ENCODE measurements around the gene AP5S1.
"Not testable (repeated sequence)": the region's sequence is repeated elsewhere in the genome, so short reads cannot be mapped to it uniquely, and the experiment has no call there.

Gene AP5S1

DNA sequence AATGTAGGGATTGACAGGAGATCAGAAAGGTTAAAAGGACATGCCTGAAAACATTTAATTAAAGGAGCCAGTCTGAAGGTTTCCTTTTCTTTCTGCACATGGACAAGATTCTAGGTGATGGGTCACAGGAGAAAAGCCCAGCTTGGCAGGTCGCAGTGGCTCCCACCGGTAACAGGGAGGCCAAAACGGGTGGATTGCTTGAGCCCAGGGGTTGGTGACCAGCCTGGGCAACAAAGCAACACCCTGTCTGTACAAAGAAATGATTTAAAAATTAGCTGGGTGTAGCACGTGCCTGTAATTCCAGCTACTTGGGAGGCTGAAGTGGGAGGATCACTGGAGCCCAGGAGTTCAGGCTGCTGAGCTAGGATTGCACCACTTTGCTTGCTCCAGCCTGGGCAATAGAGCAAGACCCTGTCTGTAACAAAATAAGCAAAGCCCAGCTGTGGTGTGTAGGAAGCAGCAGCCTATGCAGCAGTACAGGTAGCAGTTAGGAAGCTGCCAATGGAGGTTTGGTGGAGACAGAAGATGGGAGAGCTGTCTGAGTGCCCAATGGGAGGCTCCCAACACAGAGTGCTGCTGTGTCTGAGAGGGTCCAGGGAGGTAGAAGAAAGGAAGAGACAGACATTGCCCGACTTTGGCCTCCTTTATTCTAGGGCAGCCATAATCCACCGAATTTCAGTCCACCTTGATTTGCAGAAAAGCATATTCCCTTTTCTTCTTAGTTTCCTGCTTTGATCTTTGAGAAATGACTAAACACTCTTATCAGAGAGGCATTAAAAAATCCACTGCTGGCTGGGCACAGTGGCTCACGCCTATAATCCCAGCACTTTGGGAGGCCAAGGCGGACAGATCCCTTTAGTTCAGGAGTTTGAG is 7.1 kb upstream of the AP5S1 start:
- no peak for DNase-seq

DNA sequence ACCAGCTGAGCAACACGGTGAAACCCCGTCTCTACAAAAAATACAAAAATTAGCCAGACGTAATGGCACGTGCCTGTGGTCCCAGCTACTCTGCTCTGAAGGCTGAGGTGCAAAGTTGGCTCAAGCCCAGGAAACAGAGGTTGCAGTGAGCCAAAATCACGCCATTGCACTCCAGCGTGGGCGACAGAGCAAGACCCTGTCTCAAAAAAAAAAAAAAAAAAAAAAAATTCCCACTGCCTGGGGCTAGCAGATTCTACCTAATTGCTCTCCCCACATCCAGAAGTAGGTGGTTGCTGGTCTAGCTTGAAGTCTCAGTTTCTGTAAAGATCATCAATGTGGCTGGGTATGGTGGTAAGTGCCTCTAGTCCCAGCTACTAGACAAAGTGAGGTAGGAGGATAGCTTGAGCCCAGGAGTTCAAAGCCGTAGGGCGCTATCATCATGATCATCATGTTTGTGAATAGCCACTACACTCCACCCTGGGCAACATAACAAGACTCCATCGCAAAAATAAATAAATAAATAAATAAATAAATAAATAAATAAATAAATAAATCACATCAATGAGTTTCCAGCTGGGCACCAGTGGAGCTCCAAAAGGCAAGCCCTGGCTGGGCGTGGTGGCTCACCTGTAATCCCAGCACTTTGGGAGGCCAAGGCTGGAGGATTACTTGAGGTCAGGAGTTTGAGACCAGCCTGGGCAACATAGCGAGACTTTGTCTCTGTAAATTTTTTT is 6.3 kb upstream of the AP5S1 start:
- DNase-seq, result no peak

- no peak for DNase-seq
Observed at GRCh38 chr20:3814928-3815495, 5.3 kb upstream of the AP5S1 start.

DNA sequence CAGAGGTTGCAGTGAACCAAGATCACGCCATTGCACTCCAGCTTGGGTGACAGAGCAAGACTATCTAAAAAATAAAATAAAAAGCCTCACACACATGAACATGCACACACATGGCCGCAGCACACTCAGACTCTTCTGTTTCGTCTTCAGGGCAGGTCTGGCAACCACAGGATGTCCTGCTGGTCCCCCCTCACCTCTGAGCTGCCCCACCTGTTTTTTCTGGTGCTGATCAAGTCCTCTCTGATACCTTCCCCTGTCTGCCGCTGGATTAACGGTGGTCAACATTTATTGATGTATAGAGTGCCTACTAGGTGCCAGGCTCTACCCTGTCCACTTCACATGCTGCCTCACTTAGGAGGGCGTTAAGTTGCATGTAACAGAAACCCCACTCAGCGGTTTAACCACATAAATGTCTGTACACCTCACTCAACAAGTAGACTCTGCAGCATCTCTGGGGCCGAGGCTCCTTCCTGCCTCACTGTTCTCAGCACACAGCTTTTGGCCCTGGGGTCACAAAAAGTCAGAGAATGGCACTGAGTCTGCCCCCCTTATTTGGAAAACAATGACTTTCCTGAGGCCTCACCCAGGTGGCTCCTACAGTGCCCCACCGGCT is 4.5 kb upstream of the AP5S1 start:
- no peak for DNase-seq

GRCh38 chr20:3818155-3819151 is 1.9 kb upstream of the AP5S1 start:
- no peak for DNase-seq

GRCh38 chr20:3819411-3820047 is 818 bp upstream of the AP5S1 start:
- no peak for DNase-seq

DNA sequence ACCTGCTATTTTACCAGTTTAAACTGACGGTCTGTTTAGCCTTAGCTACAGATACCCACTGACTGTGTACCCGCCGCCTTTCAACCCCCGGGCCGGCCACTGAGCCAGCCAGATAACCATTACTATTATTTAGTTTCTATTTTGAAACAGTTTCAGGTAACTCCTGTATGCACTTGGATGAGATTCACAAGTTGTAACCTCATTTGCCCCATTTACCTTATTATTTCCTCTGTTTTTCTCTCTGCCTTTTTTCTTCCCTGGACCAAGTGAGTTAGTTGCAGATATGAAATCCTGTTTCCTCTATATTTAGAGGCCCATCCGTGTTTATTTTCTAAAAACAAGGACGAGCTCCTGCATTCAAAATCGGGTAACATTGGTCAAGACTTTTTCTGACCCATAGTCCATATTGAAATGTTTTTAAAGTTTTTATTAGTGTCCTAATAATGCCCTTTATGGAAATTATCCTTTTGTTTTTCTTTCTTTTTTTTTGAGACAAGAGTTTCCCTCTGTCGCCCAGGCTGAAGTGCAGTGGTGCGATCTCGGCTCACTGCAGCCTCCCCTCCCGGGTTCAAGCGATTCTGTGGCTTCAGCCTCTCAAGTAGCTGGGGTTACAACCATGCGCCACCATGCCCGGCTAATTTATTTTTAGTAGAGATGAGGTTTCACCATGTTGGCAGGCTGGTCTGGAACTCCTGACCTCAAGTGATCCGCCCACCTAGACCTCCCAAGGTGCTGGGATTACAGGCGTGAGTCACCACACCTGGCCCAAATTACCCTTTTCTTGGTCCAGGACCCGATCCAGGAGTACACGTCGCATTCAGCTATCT is 767 bp downstream of the AP5S1 start:
- no peak for DNase-seq

DNA sequence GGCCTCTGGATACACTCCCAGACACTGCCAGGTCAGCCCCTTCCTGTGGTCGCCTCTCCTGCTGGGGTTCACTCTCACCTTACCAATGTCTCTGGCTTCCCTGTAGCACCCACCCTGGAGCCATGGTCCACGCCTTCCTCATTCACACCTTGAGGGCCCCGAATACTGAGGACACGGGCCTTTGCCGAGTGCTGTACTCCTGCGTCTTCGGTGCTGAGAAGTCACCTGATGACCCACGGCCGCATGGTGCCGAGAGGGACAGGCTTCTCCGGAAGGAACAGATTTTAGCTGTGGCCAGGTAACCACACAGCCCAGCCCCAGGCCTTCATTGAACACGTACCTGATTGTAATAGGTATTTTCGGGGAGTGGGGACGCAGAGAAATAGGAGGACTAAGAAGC is 1.6 kb downstream of the AP5S1 start:
- DNase-seq, result no peak

DNA sequence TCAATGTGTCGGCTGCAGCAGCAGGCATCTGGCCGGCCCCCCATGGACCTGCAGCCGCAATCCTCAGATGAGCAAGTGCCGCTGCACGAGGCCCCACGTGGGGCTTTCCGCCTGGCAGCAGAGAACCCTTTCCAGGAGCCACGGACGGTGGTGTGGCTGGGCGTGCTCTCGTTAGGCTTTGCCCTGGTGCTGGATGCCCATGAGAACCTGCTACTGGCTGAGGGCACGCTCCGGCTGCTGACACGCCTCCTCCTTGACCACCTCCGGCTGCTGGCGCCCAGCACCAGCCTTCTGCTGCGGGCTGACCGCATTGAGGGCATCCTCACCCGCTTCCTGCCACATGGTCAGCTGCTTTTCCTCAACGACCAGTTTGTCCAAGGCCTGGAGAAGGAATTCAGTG is 3.5 kb downstream of the AP5S1 start:
- no peak for DNase-seq

- DNase-seq, result no peak
Observed at GRCh38 chr20:3825526-3825925, 5.2 kb downstream of the AP5S1 start.

GRCh38 chr20:3826420-3826819 is 6.1 kb downstream of the AP5S1 start:
- DNase-seq, result no peak

DNA sequence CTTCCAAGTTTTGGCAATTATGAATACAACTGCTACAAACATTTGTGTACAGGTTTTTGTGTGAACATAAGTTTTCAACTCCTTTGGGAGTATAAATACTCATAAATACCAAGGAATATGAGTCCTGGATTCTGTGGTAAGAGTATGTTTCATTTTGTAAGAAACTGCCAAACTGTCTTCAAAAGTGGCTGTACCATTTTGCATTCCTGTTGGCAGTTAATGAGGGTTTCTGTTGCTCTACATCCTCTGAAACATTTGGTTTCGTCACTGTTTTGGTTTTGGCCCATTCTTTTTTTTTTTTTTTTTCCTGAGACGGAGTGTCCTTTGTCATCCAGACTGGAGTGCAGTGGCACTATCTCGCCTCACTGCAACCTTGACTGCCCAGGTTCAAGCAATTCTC is 8.5 kb downstream of the AP5S1 start:
- no peak for DNase-seq

- not testable (repeated sequence) for DNase-seq
Observed at GRCh38 chr20:3829891-3830290, 9.5 kb downstream of the AP5S1 start.

GRCh38 chr20:3836132-3836531 is 15.8 kb downstream of the AP5S1 start:
- DNase-seq, result no peak

GRCh38 chr20:3839328-3839727 is 19.0 kb downstream of the AP5S1 start:
- peak; percentile 37 for DNase-seq

- DNase-seq, result not testable (repeated sequence)
Observed at GRCh38 chr20:3840201-3840600, 19.9 kb downstream of the AP5S1 start.

DNA sequence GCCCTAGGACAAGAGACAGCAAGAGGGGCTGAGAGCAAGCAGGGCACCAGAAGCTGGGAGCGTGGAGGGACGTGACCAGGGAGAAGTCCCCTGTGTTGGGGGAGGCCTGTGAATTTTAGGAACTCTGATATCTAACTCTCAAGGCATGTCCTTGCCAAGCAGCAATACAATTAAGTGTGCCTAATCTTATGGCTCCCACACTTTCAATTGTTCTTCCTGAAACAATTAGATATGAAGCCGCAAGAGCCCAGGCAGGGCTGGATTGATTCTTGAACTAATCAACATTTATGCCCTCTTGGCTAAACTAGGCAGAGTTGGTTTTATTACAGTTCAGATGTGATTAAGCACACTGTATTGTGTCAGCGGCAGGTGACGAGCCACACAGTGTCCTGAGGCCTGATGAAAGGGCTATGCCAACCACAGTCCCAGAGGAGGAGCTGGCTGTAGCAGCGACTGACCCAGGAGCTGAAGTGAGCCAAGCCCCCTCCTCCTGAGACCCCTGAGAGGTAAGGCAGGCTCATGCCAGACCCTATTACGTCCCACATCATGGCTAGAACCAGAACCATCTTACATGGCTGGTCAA is 22.1 kb downstream of the AP5S1 start:
- DNase-seq, result no peak

GRCh38 chr20:3843490-3843889 is 23.1 kb downstream of the AP5S1 start:
- no peak for DNase-seq

DNA sequence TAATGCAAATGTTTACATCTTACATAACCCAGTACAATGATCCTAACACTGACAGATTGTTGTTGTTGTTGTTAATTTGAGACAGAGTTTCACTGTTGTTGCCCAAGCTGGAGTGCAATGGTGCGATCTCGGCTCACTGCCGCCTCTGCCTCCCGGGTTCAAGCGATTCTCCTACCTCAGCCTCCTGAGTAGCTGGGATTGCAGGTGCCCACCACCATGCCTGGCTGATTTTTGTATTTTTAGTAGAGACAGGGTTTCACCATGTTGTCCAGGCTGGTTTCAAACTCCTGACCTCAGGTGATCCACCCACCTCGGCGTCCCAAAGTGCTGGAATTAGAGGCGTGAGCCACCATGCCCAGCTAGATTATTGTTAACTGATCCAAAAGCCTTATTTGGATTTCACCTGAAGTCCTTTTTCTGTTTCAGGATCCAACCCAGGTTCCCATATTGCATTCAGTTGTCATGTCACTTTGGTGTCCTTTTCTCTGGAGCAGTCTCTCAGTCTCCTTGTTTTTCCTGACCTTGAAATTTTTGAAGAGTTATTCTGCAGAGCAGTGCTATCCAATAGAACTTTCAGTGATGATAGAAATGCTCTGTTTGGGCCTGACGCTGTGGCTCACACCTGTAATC is 23.8 kb downstream of the AP5S1 start:
- DNase-seq, result not testable (repeated sequence)

GRCh38 chr20:3846378-3846739 is 26.0 kb downstream of the AP5S1 start:
- DNase-seq, result no peak

Data from KG1 (cell line).